Measurements from ENCODE around the gene KIF12.

Gene KIF12

GRCh38 chr9:114123031-114123977, 24.2 kb upstream of the KIF12 start:
- no peak for DNase-seq

DNA sequence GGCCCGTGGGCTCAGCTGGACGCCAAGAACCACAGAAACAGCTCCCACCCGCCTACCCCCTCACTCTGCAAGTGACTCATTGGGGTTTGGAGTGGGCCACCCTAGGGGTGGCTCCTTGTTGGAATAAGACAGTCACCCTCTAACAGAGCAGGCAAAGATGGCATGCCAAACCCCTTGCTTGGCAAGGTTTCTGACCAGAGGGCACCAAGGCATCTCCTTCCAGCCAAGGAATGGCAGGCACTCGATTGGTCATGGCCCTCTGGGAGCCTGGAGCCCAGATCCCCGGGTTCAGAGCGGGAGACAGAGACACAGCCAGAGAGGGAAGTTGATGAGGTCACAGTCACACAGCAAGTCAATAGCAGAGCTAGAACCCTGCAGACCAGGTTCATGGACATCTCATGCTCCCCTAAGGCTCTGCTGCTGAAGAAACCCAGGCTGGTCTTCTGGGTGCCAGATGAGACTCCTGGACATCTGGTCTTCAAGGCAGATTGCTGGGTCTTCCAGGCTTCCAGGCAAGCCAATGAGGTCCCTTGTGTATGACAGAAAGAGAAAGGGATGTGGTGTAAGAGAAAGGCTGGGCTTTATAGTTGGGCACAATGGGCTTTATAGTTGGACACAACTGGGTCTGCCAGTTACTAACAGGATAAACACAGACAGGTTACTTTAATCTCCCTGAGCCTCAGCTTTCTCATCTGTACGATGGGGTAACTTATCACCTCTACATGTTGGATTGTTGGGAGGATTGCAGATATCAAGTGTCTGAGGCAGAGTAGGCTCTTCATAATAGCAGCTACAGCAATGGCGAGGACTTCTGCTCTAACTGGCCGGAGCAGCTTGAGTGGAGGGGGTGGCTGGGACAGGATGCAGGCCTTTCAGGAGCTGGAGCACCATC, 23.3 kb upstream of the KIF12 start:
- DNase-seq: no peak

DNA sequence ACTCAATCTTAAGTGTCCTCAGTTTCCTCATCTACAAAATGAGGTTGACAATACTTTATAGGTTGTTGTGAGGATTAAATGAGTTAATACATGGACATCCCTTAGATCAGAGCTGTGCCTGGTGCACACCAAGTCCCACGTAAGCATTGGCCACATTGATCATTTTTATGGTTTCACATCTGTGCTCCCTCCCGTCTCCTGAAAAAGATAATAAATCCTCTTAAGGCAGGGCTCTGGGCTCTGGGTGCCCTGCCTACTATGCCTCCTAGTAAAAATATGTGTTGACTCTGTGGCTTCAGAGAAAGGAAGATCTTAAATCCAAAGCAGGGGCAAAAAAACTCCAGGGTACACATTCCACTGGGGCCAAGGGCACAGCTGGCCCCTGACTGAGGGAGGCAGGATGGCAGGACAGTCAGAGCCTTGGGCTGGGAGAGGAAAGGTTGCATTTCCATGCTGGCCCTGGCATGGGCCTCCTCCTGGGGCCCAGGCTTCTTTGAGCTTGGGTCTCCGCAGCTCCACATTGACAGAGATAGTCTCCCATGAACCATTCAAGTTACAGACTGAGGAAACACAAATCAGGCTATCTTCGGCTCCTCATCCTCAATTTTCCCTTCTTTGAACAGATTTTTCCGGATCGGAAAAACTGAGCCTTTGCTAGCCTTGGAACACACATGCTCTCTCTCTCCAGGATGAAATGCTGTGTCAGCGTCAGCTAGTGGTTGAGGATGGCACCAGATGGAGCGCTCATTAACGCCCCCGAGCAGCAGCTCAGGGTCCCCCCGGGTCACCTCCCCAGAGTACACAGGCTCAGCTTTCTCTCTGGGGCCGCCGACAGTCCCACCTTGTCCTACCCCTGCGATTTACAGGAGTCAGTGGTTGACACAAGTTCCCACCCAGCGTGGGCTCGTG, 22.4 kb upstream of the KIF12 start:
- DNase-seq: no peak

DNA sequence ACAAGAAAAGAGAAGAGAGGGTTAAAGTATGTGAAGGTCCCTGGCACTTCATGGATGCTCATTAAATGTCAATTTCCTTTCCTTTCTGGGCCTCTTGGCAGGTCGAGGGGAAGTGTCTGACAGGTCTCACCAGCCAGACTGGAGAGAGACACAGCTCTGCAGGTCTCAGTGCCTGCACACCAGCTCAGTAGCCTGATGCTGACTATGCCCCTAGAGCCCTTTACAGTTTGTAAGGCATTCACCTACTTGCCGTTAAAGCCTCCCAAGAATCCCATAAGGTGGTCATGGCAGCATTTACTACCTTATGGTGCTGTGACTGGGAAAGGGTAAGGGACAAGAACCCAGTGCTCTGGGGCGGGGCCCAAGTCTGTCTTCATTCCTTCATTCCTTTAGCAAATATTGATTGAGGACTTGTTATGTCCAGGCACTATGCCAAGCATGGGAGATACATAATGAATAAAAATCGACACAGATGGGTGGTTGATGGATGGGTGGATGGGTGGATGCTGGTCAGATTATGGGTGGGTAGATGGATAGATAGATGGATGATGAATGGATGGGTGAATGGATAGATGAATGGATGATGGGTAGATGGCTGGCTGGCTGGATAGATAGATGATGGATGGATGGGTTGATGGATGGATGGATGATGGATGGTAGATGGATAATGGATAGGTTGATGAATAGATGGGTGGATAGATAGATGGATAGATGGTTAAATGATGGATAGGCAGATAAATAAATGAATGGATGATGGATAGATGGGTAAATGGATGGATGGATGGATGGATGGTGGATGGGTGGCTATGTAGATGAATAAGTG, 21.3 kb upstream of the KIF12 start:
- DNase-seq: no peak

GRCh38 chr9:114119242-114120191, 20.4 kb upstream of the KIF12 start:
- no peak for DNase-seq

GRCh38 chr9:114117996-114118830, 19.1 kb upstream of the KIF12 start:
- DNase-seq: no peak

- no peak for DNase-seq
These were observed 18.5 kb upstream of the KIF12 start for GRCh38 chr9:114117614-114117995.

- DNase-seq: no peak
These were observed 17.1 kb upstream of the KIF12 start for GRCh38 chr9:114116126-114116747.

DNA sequence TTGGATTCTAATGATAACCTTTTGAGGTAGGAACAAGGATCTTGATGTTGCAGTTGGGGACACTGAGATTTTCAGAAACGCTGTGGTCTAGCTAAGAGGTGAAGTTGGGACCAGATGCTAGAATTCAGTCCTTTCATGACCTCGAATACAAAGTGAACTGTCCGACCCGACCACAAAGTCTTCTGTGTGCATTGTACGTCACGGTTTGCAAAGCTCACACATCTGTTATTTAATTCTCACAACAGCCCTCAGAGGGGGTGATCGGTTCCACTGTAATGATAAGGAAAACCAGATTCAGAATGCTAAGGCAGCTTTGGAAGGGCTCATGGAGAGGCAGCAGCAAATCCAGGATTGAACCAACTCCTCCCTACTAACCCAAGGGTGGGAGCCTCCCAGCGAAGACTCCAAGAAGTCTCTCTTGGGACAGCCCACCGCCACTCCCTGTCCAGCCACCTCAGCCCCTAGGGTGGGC, 16.6 kb upstream of the KIF12 start:
- DNase-seq: no peak

DNA sequence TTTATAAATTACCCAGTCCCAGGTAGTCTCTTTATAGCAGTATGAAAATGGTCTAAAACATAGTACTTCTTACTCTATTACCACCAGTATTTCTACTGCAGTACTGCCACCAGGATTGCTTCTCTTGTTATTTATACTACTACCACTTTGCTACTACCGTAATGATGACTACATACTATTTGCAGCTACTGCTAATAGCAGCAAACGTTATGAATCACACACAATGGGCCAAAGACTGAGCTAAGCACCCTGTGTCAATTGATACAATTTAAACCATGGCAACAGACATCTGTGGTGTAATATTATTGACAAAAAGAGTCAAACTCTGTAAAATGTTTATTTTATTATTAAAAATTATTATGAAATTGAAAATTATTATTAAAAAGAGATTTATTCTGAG, 15.3 kb upstream of the KIF12 start:
- no peak for DNase-seq

GRCh38 chr9:114112778-114113584, 13.9 kb upstream of the KIF12 start:
- DNase-seq: no peak

GRCh38 chr9:114112325-114112724, 13.2 kb upstream of the KIF12 start:
- DNase-seq: no peak

DNA sequence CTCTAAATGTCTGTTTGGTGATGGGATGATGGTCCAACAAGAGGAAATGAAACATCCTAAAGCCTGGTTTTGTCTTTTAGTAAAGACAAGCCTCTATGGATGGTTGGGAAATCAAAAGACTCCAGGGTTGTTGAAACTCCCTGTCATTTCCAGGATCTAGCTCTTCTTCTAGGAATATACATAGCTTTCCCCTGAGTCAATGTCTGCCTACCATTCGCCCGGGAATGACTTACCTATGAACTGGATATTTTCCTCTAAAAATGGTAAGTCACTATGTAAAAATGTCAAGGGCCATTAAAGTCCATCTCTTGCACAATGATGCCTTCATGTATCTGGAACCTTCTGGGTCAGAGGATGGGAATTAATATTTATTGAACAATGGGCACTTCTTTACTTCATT, 11.1 kb upstream of the KIF12 start:
- DNase-seq: no peak

- no peak for DNase-seq
These were observed 10.0 kb upstream of the KIF12 start for GRCh38 chr9:114109124-114109523.

DNA sequence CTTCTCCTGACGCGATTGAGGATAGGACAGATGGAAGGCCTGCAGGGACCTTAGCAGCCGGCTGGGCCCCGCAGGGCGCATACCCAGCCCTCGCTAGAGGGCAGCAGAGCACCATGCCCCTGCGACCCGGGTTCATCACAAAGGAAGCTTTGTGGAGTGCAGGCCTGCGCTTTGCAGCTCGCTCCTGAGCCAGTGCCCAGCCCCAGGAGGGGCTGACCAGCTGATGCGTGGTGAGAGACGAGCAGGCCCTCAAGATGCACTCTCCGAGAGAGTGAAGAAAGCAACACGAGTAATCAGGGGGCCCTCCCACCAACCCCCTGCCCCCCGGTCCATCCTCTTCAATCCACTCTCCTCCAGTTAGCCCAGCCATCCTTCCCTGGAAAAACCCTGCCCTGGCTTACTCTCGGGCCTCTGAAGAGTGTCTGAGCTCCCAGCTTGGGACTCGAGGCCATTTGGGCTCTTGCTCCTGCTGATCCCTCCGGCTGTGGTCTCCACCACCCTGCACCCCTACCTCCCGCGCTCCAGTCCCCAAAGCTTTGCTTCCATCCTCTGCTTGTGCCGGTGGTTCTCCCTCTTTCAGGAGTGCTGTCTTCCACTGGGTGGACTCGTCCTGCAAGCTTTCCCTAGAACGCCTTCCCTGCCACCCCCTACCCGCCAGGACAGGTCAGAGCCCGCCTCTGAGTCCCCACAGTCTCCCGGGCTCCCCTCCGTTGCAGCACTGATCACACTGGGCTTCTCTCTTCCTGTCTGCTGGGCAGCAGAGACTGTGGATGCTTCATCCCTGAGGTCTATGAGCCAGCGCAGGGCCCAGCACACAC, 9.1 kb upstream of the KIF12 start:
- DNase-seq: peak in 3 of 5 donors; percentile 26 to 49 (median 30)

DNA sequence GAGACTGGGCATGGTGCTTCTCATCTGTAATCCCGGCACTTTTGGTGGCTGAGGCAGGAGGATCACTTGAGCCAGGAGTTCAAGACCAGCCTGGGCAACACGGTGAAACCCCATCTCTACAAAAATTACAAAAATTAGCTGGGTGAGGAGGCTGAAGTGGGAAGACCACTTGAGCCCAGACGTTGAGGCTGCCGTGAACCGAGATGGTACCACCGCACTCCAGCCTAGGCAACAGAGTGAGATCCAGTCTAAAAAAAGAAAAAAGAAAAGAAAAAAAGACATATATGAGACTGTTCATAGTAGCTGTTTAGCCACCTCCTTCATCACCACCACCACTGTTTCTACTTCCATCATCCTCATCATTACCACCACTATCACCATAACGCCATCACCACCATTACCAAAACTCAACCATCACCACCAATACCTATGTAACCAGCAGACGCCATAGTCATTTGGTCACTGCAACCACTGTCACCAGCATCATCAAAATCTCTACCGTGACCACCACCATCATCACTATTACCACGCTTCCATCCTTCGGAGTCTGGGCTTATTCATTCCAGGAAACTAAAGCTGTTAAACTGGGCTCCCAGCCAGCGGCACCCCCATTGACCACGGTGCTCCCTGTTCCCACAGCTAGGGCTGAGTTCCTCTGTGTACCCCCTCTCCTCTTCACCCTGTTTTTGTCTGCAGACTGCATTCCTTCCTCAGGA, 8.4 kb upstream of the KIF12 start:
- no peak for DNase-seq
